ENCODE data around the gene FANCM.

FANCM gene

GRCh38 chr14:45145214-45145613, 9.5 kb downstream of the FANCM start:
- Histone ChIP-seq H3K4me1 (ENCODE audit: control insufficient read depth, insufficient read depth, low read length) (no peaks in the 10 kb centered on the region), H3K27me3 (ENCODE audit: control insufficient read depth, insufficient read depth, low read length) (no peaks in the 10 kb centered on the region), H3K9me3 (ENCODE audit: control insufficient read depth, insufficient read depth, low read length) (no peaks in the 10 kb centered on the region), H3K4me3 (ENCODE audit: low read depth, low read length) (no peak overlapping the region), H3K36me3 (ENCODE audit: control insufficient read depth, insufficient read depth, low read length) (no peaks in the 10 kb centered on the region), H3K9ac (ENCODE audit: low read depth, low read length) (no peak overlapping the region)

- no peaks in the 10 kb centered on the region for H3K4me1 ChIP-seq (ENCODE audit: control insufficient read depth, insufficient read depth, low read length)
- no peaks in the 10 kb centered on the region for H3K27me3 ChIP-seq (ENCODE audit: control insufficient read depth, insufficient read depth, low read length)
- H3K36me3 ChIP-seq (ENCODE audit: control insufficient read depth, insufficient read depth, low read length): no peaks in the 10 kb centered on the region
- no peak overlapping the region for H3K4me3 ChIP-seq (ENCODE audit: low read depth, low read length)
- H3K9me3 ChIP-seq (ENCODE audit: control insufficient read depth, insufficient read depth, low read length): no peaks in the 10 kb centered on the region
- no peak overlapping the region for H3K9ac ChIP-seq (ENCODE audit: low read depth, low read length)
Observed at GRCh38 chr14:45149602-45150001, 13.9 kb downstream of the FANCM start.

- Histone ChIP-seq H3K4me1 (ENCODE audit: control insufficient read depth, insufficient read depth, low read length) (no peaks in the 10 kb centered on the region), H3K9me3 (ENCODE audit: control insufficient read depth, insufficient read depth, low read length) (no peaks in the 10 kb centered on the region), H3K4me3 (ENCODE audit: low read depth, low read length) (no peak overlapping the region), H3K36me3 (ENCODE audit: control insufficient read depth, insufficient read depth, low read length) (no peaks in the 10 kb centered on the region), H3K27me3 (ENCODE audit: control insufficient read depth, insufficient read depth, low read length) (no peaks in the 10 kb centered on the region), H3K9ac (ENCODE audit: low read depth, low read length) (no peak overlapping the region)
Observed at GRCh38 chr14:45150386-45150890, 14.7 kb downstream of the FANCM start.

- H3K27me3 ChIP-seq (ENCODE audit: control insufficient read depth, insufficient read depth, low read length): no peaks in the 10 kb centered on the region
- H3K36me3 ChIP-seq (ENCODE audit: control insufficient read depth, insufficient read depth, low read length): no peaks in the 10 kb centered on the region
- no peak overlapping the region for H3K9ac ChIP-seq (ENCODE audit: low read depth, low read length)
- H3K4me1 ChIP-seq (ENCODE audit: control insufficient read depth, insufficient read depth, low read length): no peaks in the 10 kb centered on the region
- no peak overlapping the region for H3K4me3 ChIP-seq (ENCODE audit: low read depth, low read length)
- no peaks in the 10 kb centered on the region for H3K9me3 ChIP-seq (ENCODE audit: control insufficient read depth, insufficient read depth, low read length)
Observed at GRCh38 chr14:45156067-45156466, 20.3 kb downstream of the FANCM start.

GRCh38 chr14:45169906-45170305, 34.2 kb downstream of the FANCM start:
- no peak overlapping the region for H3K9ac ChIP-seq (ENCODE audit: low read depth, low read length)

GRCh38 chr14:45177076-45177475, 41.3 kb downstream of the FANCM start:
- H3K36me3 ChIP-seq (ENCODE audit: control insufficient read depth, insufficient read depth, low read length): no peaks in the 10 kb centered on the region
- H3K4me3 ChIP-seq (ENCODE audit: low read depth, low read length): no peak overlapping the region
- no peaks in the 10 kb centered on the region for H3K27me3 ChIP-seq (ENCODE audit: control insufficient read depth, insufficient read depth, low read length)
- no peaks in the 10 kb centered on the region for H3K4me1 ChIP-seq (ENCODE audit: control insufficient read depth, insufficient read depth, low read length)
- no peaks in the 10 kb centered on the region for H3K9me3 ChIP-seq (ENCODE audit: control insufficient read depth, insufficient read depth, low read length)
- H3K9ac ChIP-seq (ENCODE audit: low read depth, low read length): no peak overlapping the region

More at GRCh38 chr14:45169906-45170305, 34.2 kb downstream of the FANCM start:
- Histone ChIP-seq H3K9me3 (ENCODE audit: control insufficient read depth, insufficient read depth, low read length) (no peaks in the 10 kb centered on the region), H3K4me3 (ENCODE audit: low read depth, low read length) (no peak overlapping the region), H3K27me3 (ENCODE audit: control insufficient read depth, insufficient read depth, low read length) (no peaks in the 10 kb centered on the region), H3K36me3 (ENCODE audit: control insufficient read depth, insufficient read depth, low read length) (peaks cover 5% of the 10 kb centered on the region), H3K4me1 (ENCODE audit: control insufficient read depth, insufficient read depth, low read length) (no peaks in the 10 kb centered on the region)

GRCh38 chr14:45181329-45181728, 45.6 kb downstream of the FANCM start:
- Histone ChIP-seq H3K9me3 (ENCODE audit: control insufficient read depth, insufficient read depth, low read length) (no peaks in the 10 kb centered on the region), H3K4me3 (ENCODE audit: low read depth, low read length) (no peak overlapping the region), H3K9ac (ENCODE audit: low read depth, low read length) (no peak overlapping the region), H3K4me1 (ENCODE audit: control insufficient read depth, insufficient read depth, low read length) (no peaks in the 10 kb centered on the region), H3K27me3 (ENCODE audit: control insufficient read depth, insufficient read depth, low read length) (no peaks in the 10 kb centered on the region), H3K36me3 (ENCODE audit: control insufficient read depth, insufficient read depth, low read length) (no peaks in the 10 kb centered on the region)

GRCh38 chr14:45181806-45182205, 46.1 kb downstream of the FANCM start:
- Histone ChIP-seq H3K27me3 (ENCODE audit: control insufficient read depth, insufficient read depth, low read length) (no peaks in the 10 kb centered on the region), H3K9ac (ENCODE audit: low read depth, low read length) (no peak overlapping the region), H3K9me3 (ENCODE audit: control insufficient read depth, insufficient read depth, low read length) (no peaks in the 10 kb centered on the region), H3K36me3 (ENCODE audit: control insufficient read depth, insufficient read depth, low read length) (no peaks in the 10 kb centered on the region), H3K4me3 (ENCODE audit: low read depth, low read length) (no peak overlapping the region), H3K4me1 (ENCODE audit: control insufficient read depth, insufficient read depth, low read length) (no peaks in the 10 kb centered on the region)

- Histone ChIP-seq H3K27me3 (ENCODE audit: control insufficient read depth, insufficient read depth, low read length) (no peaks in the 10 kb centered on the region), H3K36me3 (ENCODE audit: control insufficient read depth, insufficient read depth, low read length) (no peaks in the 10 kb centered on the region), H3K4me1 (ENCODE audit: control insufficient read depth, insufficient read depth, low read length) (no peaks in the 10 kb centered on the region), H3K4me3 (ENCODE audit: low read depth, low read length) (no peak overlapping the region), H3K9me3 (ENCODE audit: control insufficient read depth, insufficient read depth, low read length) (no peaks in the 10 kb centered on the region), H3K9ac (ENCODE audit: low read depth, low read length) (no peak overlapping the region)
Observed at GRCh38 chr14:45185100-45185814, 49.5 kb downstream of the FANCM start.

- Histone ChIP-seq H3K9me3 (ENCODE audit: control insufficient read depth, insufficient read depth, low read length) (no peaks in the 10 kb centered on the region), H3K9ac (ENCODE audit: low read depth, low read length) (no peak overlapping the region), H3K36me3 (ENCODE audit: control insufficient read depth, insufficient read depth, low read length) (no peaks in the 10 kb centered on the region), H3K27me3 (ENCODE audit: control insufficient read depth, insufficient read depth, low read length) (no peaks in the 10 kb centered on the region), H3K4me3 (ENCODE audit: low read depth, low read length) (no peak overlapping the region), H3K4me1 (ENCODE audit: control insufficient read depth, insufficient read depth, low read length) (no peaks in the 10 kb centered on the region)
Observed at GRCh38 chr14:45194964-45195363, 59.2 kb downstream of the FANCM start.

- H3K27me3 ChIP-seq (ENCODE audit: control insufficient read depth, insufficient read depth, low read length): no peaks in the 10 kb centered on the region
- no peaks in the 10 kb centered on the region for H3K4me1 ChIP-seq (ENCODE audit: control insufficient read depth, insufficient read depth, low read length)
- H3K4me3 ChIP-seq (ENCODE audit: low read depth, low read length): no peak overlapping the region
- no peaks in the 10 kb centered on the region for H3K36me3 ChIP-seq (ENCODE audit: control insufficient read depth, insufficient read depth, low read length)
- no peak overlapping the region for H3K9ac ChIP-seq (ENCODE audit: low read depth, low read length)
- no peaks in the 10 kb centered on the region for H3K9me3 ChIP-seq (ENCODE audit: control insufficient read depth, insufficient read depth, low read length)
Observed at GRCh38 chr14:45198551-45198950, 62.8 kb downstream of the FANCM start.

GRCh38 chr14:45199230-45199629, 63.5 kb downstream of the FANCM start:
- no peaks in the 10 kb centered on the region for H3K9me3 ChIP-seq (ENCODE audit: control insufficient read depth, insufficient read depth, low read length)
- no peaks in the 10 kb centered on the region for H3K27me3 ChIP-seq (ENCODE audit: control insufficient read depth, insufficient read depth, low read length)
- H3K4me3 ChIP-seq (ENCODE audit: low read depth, low read length): no peak overlapping the region
- H3K4me1 ChIP-seq (ENCODE audit: control insufficient read depth, insufficient read depth, low read length): no peaks in the 10 kb centered on the region
- H3K9ac ChIP-seq (ENCODE audit: low read depth, low read length): no peak overlapping the region
- H3K36me3 ChIP-seq (ENCODE audit: control insufficient read depth, insufficient read depth, low read length): no peaks in the 10 kb centered on the region

Data from iPS-15b (cell line).